OCI-LY1 (cell line): ENCODE results near the gene LCOR.

Experiments
- EZH2 ChIP-seq: fragments of 200-600 bp; sonication (generic), shearing (Covaris generic); IDR thresholded peaks from 2 replicates; pipeline ENCODE4 v1.8.0; 2017; ENCODE audit warnings: borderline replicate concordance, mixed run types, mild to moderate bottlenecking, antibody characterized with exemption, low read length, moderate library complexity, mixed read lengths
- TF ChIP-seq, protein P1 (sequence below): fragments of 200-600 bp; sonication (generic), shearing (Covaris generic); IDR thresholded peaks from 2 replicates; pipeline ENCODE4 v1.5.1; 2017; ENCODE audit warnings: mild to moderate bottlenecking, antibody characterized with exemption, low read length, moderate library complexity, mixed read lengths

DNA sequence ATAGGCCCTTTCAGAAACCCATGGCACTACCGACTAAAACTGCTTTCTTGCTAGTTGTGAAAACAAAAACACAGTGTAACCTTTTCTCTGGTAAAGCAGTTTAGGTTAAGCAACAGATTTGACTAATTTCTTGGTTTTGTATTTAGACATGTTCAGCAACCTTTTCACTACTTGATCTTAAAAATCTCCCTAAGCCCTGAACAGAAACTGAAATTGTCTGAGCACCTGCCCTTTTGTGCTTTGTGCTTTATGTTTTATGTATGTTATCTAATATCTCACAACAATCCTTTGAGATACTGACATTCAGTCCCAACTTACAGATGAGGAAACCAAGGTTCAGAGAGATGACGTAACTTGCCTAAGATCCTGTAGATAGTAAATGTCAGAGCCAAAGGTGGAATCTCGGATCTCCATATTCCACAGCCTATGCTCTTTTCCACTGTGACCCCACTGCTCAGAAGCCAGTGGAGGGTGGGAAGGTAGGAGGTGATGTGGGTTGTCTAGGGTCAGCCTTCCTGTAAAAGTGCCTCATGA lies 146.6 kb downstream of the LCOR start:
- TF ChIP-seq, protein P1, sequence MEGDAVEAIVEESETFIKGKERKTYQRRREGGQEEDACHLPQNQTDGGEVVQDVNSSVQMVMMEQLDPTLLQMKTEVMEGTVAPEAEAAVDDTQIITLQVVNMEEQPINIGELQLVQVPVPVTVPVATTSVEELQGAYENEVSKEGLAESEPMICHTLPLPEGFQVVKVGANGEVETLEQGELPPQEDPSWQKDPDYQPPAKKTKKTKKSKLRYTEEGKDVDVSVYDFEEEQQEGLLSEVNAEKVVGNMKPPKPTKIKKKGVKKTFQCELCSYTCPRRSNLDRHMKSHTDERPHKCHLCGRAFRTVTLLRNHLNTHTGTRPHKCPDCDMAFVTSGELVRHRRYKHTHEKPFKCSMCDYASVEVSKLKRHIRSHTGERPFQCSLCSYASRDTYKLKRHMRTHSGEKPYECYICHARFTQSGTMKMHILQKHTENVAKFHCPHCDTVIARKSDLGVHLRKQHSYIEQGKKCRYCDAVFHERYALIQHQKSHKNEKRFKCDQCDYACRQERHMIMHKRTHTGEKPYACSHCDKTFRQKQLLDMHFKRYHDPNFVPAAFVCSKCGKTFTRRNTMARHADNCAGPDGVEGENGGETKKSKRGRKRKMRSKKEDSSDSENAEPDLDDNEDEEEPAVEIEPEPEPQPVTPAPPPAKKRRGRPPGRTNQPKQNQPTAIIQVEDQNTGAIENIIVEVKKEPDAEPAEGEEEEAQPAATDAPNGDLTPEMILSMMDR = no peak
- no peak for TF ChIP-seq EZH2
